GM18909 (cell line): Measurements from ENCODE around the gene KNG1.
"Not testable (repeated sequence)": the region's sequence is repeated elsewhere in the genome, so short reads cannot be mapped to it uniquely, and the experiment has no call there.

Source experiments
- ATAC-seq: cut with Tn5 transposase; IDR thresholded peaks from one replicate; pipeline ENCODE4 v1.9.1; 2021; ENCODE audit warnings: mild to moderate bottlenecking; ENCODE audit not compliant: unreplicated experiment, poor library complexity

KNG1 gene

DNA sequence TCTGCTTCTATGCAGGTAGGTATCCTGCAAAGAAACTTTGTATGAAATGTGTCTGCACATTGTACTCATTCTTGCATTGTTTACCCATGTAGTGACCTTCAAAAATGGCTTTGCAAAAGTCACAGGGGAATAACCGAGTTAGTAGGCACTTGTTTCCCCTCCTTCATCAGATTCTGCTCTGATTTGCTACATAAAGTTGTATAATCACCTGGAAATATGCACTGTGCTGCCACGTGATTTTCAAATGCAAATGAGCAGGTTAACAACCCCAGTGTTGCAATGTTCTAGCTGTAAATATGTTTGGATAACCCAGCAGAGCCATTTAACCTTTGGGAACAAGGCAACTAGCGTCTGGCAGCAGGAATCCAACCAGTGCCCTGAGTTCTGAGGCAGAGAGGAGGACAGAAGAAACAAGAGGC, at the start of gene KNG1:
Gene KNG1 (plus strand): TSS at position 321 of the 419 bp plus-strand sequence. CDS start 184 bp downstream, outside the sequence.
- no peak for ATAC-seq

- no peak for ATAC-seq
Observed at GRCh38 chr3:186668426-186668825, 48.7 kb upstream of the KNG1 start.

DNA sequence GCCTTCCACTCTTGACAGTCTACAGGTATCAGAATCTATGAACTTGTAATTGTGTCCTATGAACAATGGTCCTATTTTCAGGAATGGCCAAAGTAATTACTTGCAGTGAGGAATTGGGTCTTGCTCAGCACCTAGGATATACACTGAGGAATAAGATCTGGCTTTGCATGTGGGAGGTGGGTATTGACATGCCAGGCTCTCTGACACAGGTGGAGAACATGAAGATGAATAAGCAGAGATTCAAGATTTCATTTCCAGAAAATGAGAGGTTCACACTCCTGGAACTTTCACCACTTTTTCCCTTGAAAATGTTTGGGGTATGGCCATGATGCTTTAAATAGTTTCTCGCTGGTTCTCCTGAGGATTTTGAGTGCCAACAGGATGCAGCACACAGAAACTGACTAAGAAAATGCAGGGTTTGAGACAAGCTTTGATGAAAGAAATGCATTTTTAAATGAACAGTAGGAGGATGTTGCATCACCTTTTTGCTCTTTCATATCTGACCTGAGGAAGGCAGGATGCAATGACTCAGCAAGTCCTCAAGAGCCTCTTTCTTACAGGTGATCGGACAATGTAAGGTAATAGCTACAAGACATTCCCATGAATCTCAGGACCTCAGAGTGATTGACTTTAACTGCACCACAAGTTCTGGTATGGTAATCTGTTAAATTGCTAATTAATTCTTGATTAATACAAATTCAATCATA, 47.6 kb upstream of the KNG1 start:
- no peak for ATAC-seq

GRCh38 chr3:186670155-186670554, 47.0 kb upstream of the KNG1 start:
- ATAC-seq, result no peak

- no peak for ATAC-seq
Observed at GRCh38 chr3:186671051-186671450, 46.1 kb upstream of the KNG1 start.

DNA sequence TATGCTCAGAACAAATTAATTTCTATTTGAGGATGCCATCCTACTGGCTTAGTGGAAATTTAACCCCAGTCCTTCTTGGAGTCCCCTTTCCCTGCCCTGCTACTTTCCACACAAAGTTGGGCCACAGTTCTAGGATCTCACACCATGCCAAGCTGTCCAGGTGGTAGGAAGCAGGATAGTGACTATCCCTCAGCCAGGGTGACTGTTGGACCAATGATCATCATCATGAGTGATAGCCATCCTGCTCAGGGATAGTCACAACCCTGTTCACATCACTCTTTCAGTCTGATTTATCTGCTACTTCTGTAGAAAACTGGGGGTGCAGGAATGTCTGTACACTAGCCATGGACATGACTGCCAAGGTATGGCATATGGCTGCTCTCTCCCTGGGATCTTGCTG, 38.6 kb upstream of the KNG1 start:
- ATAC-seq, result no peak

GRCh38 chr3:186679151-186679550, 38.0 kb upstream of the KNG1 start:
- no peak for ATAC-seq

DNA sequence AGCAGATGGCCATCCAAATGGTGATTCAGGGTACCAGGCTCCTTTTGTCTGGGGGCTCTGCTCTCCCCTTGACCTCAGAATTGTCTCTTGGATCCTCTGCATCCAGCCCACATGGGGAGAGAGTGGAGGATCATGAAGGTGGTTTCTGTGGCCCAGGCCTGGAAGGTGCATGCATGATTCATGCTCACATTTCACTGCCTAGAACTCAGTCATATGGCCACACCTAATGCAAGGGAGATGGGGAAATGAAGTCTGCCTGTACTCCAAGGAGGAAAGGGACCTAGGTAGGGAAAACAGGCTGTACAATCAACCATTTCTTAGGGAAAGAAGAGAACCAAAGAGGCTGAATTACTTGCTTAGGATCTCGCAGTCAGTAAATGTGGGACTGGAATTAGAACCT, 36.3 kb upstream of the KNG1 start:
- no peak for ATAC-seq

DNA sequence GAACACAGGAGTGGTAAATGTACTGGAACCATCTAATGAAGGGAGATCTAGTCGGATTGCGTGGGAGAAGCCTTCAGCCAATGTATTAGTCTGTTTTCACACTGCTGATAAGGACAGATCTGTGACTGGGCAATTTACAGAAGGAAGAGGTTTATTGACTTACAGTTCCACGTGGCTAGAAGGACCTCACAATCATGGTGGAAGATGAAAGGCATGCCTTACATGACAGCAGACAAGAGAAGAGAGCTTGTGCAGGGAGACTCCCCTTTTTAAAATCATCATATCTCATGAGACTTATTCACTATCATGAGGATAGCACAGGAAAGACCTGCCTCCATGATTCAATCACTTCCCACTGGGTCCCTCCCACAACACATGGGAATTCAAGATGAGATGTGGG, 34.3 kb upstream of the KNG1 start:
- ATAC-seq, result no peak

- ATAC-seq, result no peak
Observed at GRCh38 chr3:186683979-186684378, 33.2 kb upstream of the KNG1 start.

GRCh38 chr3:186686475-186686874, 30.7 kb upstream of the KNG1 start:
- not testable (repeated sequence) for ATAC-seq

DNA sequence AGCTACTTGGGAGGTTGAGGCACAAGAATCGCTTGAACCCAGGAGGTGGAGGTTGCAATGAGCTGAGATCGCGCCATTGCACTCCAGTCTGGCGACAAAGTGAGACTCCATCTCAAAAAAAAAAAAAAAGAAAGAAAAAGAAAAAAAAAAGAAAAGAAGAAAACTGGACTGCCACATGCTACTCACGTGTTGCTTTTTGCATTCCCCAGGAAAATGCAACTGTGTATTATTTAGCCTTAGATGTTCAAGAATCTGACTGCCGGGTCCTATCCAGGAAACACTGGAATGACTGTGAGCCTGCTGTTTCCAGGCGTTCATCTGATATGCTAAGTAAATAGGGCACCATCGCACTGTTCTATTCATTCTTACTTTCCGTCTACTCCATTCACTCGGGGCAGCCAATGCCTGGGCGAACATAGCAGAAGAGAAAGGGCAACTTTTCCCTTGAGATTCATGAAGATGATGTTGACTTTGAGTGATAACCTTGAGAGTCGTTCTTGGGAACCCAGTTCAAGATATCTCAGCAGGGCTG, 30.0 kb upstream of the KNG1 start:
- no peak for ATAC-seq

- ATAC-seq, result not testable (repeated sequence)
Observed at GRCh38 chr3:186690304-186690703, 26.9 kb upstream of the KNG1 start.

DNA sequence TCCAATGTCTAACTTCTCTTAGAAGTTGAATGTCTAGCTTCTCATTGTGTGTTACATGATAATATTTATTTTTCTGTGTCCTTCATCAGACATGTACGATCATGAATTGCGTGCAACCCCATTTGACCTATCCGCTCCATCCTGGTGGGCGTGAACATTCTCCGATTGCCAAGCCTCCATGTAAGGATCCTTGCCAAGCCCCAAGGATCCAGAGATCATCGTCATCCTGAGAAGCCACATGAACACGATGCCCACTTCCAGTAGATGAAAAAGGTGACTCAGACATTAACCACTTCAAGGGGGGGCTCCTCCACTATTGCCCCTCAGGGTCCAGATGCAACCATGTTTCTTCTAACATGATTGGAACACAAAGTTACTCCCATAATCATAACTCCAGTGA, 25.5 kb upstream of the KNG1 start:
- no peak for ATAC-seq

DNA sequence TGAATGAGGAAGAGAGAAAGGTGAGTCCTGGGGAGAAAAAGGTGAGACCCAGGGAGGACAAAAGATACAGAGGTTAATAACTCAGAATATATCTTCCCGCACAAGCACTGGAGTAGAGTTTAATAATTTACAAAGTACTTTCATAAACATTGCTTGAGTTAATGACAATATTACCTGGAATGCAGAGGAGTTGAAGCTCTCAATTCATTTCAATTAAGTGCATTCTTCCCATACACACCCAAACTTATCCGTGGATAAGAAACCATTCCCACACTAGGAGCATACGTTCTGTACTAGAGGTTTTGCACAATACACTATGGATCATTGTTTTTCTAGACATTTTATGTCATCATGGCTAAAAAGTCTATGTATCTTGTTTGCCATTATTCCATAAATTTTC, 23.3 kb upstream of the KNG1 start:
- ATAC-seq, result no peak

- ATAC-seq, result no peak
Observed at GRCh38 chr3:186694288-186695032, 22.7 kb upstream of the KNG1 start.

DNA sequence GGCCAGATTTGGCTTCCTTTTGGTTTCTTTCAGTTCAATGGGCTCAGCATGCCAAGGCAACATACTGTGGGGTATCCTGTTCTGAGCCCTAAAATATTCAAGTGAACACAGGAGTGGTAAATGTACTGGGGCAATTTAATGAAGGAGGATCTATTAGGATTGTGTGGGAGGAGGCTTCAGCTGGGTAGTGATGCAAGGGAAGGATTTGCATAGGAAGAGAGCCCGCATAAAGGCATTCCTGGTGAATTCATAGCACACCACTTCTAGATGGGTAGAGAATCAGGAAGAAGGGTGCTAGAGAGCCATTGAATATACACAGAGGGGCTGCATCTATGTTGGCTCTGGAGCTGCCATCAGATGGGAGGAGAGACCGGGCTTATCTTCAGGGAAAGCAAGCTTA, 20.6 kb upstream of the KNG1 start:
- ATAC-seq, result no peak

- ATAC-seq, result no peak
Observed at GRCh38 chr3:186697510-186697909, 19.6 kb upstream of the KNG1 start.

GRCh38 chr3:186700267-186700666, 16.9 kb upstream of the KNG1 start:
- no peak for ATAC-seq

GRCh38 chr3:186702451-186702850, 14.7 kb upstream of the KNG1 start:
- not testable (repeated sequence) for ATAC-seq
